GM18508 (cell line): ENCODE results near the gene IL9.

Source experiments
- ATAC-seq: cut with Tn5 transposase; IDR thresholded peaks from one replicate; pipeline ENCODE4 v1.9.1; 2021; ENCODE audit warnings: moderate number of reproducible peaks; ENCODE audit not compliant: insufficient read depth, unreplicated experiment

IL9 gene

DNA sequence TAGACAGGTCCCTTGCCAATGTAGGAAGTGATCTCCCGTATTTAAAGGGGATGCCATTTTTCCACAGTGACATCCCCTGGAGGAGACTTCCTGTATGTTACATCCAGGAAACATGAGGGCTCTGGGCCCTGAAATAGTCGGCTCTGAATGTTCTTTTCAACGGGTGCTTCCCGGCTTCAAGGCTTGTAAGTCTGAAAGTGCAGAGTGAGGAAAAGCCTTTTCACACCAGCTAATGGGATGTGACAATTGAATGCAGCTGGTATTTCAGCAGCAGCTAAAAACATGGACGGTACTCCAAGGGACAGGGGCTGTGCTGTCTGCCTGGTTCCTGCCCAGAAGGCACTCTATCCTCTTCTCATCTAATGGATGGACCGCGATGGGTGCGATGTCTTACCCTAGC is 1.4 kb downstream of the IL9 start:
- ATAC-seq: no peak

DNA sequence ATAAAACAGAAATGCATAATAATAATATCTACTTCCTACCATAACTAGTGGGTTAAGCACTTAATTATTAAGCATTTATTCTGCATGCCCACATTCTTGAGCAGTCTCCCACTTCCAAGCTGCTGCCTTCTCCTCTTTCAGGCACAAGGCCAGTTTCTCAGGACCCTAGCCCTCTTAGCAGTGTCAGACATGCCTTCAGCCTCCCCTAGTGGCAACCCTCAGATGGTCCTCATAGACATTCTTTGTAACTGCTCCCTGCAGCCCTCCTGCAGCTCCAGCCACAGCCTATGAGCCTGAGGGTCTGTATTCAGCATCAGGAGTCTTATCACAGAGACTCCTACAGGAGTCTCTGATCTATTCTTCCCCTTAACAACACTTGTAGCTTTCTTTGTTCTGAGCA is 3.9 kb downstream of the IL9 start:
- ATAC-seq: no peak

DNA sequence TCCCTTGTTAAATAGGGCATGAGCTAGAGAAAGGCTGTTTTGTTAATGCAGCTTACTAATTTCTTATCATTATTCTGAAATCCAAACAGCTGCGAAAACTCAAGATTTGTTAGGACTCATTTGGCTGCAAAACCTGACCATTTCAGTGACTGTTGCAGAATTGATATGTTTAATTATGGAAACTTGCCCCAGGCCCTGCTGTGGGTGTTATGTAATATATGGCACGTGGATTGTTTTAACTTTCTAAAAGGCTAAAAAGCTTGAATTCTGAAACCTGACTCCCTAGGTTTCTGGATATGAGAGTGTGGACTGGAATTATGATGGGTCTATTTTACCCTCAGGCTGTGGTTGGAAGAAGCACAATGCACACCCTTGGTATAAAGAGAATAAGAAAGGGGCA is 4.4 kb downstream of the IL9 start:
- no peak for ATAC-seq

DNA sequence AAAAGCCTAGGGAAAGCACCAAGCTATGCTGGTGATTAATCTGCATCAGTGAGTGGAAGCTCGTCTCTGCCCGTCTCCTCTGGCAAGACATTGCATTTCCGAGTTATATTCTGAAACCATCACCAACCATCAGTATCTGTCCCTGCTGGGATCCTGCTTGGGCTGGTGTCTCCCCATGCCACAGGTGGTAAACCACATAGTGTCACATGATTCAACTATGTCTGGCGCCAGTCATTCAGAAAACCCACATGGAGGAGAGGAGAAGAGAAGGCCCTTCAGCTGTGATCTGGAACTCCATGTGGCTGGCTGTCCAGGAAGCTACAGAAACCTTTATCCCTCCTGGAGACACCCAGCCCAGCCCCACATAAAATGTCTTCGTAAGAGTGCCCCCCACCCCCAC is 4.8 kb downstream of the IL9 start:
- no peak for ATAC-seq

DNA sequence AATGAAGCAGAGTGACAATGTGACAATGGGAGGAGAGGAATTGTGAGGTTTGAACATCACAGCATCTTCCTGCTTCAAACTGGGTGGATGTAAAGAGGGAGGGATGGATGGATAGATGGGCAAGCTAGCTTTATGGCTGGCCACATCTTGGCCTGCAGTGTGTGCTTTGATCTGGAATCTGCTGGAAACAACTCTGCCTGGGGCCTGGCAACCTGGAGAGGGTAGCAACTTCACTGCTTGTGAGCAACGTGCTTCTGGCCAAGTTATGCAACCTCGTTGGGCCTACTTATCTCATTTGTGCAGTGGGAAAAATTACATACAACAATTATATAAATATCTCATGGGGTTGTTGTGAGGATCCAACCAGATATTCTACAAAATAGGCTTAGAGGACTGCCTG is 5.3 kb downstream of the IL9 start:
- ATAC-seq: no peak

DNA sequence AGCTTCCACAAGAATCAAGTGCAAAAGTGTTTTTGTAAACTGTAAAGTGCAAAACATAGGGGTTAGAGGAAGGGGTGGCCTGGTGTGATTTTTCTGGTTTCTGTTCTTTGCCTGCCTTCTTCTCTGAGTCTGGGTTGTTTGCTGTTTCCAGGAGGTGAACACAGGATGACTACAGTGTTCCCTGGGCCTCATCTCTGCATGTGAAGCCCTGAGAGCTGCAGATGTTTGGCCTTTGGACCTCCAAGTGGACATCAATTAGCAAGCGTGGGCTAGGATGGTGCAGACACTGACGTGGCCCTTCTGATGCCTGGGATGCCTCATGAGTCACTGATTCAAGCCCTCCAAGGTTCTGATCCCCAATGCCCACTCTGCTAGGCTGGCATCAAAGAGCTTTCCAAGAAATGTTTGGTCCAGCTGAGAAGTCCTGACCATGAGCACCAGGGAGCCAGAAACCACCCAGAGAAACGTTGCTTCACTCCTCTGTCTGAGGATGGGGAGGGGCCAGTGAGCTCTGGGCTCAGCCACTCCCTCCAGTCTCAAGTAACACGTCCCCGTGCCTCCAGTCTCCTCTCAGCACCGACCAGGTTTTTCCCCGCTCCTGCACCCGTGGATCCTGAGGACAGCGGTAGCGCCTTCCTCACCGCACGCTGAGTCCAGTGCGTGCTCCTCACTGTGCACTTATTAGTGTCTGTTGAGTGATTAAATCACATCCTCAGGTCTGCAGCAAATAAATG is 7.6 kb downstream of the IL9 start:
- no peak for ATAC-seq

DNA sequence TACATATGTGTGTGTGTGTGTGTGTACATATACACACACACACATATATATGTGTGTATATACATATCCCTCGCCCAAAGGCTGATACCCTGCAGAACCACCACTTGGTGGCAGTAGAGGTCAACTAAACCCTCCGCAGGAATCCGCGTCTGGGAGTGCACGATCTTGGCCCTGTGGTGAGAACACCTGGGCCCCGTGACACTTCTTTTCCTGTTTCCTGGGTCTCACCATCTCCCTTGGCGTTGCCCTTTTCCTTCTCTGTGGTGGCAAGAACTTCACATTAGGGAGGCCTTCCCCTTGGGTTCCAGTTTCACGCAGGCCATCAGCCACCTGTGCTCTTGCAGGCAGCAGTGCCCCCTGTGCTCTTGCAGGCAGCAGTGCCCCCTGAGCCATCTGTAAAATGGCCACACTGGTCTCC is 8.2 kb downstream of the IL9 start:
- peak; percentile 72 for ATAC-seq

DNA sequence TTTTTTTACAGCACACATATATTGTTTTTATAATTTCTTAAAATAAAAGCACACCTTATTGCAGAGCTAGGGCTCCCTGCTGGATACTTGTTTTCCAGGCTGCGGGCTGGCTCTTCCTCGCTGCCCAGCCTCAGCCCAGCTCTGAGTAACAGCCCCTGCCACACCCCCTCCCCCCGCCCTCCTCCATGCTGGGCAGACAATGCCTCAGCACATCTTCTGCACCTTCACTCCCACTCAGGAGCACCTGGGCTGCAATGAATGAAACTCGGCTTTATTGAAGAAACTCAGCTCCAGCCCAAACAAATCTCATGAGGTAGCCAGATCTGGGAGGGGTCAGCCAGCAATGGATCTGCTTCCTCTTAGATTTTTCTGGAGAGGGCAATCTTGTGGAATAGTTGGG is 9.5 kb downstream of the IL9 start:
- ATAC-seq: no peak

DNA sequence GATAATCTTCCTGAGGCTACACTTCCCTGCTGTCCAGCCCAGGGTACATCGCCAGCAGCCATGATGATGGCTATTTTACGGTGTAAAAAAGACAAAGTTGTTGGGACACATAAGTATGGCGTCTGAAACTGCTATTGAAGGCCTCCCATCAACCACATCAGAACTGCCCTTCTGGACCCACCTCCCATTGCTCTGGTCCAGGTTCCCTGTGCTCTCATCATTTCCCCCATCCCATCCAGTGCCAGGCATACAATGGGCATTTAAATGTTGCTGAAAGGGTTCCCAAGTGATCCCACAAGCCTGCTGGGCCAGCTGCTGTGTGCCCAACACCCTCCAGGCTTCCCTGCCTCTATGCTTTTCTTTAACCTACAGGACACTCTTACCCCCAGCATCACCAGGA is 10.6 kb downstream of the IL9 start:
- no peak for ATAC-seq

DNA sequence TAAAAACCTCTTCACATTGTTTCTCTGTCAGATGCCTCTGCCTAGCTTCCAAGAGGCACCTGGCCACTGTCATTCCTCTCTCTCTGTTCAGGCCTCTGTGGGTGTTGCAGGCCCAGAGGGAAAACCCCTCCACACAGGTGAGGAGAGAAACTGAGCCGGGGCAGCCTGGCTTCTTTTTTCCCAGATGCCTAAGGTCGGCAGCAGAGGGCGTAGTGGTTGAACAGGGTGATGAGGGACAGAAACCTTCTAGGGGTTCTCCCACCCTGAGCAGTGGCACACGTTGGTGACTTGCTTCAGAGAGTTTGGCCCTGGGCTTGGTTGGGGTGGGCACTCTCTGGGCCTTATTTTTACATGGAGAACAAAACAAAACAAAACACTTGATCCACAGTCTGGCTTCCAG is 12.2 kb downstream of the IL9 start:
- ATAC-seq: no peak

DNA sequence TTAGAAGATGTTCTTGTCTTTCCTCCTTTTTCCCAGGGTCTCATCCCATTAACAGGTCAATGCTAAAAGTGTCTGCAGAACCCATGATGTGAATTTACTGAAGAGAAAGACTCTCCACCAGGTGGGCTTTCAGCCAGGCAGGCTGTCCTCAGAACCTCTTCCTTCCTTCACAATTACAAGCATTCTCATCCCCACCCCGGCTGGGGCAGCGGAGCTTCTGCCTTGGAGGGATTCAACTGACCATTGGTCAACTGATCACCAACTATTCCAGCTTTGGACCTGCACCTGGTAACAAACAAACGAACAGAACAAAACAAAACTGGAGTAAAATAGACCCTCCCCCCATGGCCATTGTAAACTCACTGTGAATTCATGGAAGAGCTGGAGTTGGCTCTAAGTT is 12.6 kb downstream of the IL9 start:
- no peak for ATAC-seq

DNA sequence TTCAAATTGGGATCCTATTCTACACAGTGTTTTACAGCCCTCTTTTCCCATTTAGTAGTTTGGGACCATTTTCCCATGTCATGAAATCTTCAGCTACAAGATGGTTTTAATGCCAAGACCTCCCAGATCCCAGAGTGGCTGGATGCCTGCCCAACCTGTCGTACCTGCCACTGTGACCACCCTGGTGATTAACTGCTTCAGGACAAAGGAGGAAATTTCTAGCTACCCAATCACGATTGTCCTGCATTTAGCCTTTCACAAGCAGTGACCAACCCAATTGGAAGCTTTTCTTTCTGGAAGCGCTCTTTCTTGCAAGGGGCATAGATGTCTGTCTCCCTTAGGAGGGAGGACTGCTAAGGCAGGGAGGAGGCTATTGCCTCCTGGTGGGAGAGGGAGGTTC is 13.8 kb downstream of the IL9 start:
- no peak for ATAC-seq

DNA sequence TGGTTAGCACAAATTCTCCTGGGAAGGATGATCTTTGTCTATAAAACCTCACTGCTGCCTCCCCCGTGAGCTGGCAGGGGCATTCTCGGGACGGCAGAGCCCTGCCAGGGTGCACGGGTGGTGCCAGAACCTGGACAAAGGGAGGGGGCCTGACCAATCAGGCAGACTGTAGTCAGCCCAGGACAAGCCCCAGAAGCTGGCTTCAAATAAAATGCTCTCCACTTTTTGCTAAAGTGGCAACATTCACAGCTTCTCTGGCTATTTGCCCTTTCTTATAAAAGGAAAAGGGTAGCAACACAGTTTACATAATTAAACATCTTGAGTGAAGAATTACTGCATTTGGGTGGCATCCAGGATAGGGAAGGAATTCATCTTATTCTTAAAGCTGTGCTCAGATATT is 14.4 kb downstream of the IL9 start:
- ATAC-seq: no peak

DNA sequence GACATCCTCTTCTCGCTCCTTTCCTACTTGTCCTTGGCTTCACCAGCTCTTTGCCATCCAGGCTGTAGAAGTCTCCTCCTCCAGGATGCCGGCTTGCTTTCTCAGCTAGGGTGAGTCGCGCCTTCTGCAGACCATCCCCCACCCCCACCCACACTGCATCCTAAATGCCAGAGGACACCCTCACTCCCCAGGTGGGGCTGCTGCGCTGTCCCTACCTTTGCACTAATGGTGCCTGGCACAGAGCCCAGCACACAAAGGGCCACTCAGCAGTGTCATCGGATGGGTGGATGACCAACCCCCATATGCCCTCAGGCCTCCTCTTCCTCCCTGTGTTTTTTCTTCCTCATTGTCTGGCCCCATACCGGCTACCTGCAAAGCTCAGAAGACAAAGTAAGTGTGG is 14.8 kb downstream of the IL9 start:
- no peak for ATAC-seq

DNA sequence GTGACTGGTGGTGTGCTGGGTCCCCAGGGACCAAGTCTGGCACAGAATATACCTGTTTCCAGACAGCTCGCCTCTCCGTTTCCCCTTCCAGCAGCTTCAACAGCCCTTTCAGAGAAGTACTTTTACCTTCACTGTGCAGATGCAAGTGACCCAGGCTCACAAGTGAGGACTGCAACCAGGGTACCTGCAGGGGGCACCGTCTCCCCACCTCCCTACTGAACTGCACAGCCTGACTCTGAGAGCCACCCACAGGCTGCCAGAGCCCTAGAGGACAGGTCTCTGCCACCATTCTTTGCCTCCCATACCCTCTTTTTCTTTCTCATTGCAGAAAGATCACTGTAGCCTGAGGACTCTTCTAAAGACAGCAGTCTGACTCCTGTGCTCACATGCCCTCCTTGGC is 15.4 kb downstream of the IL9 start:
- no peak for ATAC-seq

DNA sequence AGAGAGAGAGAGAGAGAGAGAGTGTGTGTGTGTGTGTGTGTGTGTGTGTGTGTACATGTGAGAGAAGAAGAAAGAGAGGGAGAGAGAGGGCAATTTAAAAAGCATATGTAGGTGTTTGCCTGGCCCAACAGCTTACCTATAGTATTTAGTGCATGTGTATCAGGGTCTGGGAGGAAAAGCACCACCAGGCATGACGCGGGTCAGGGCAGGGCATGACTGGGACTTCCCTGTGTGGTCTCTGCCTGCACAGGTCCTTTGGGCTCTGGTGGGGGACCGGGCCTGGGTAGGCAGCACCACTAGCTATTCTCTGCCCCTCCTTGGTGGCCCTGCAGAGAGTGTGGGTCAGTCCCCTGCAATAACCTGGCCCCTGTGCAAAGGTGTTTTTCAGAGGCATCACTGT is 16.1 kb downstream of the IL9 start:
- no peak for ATAC-seq

DNA sequence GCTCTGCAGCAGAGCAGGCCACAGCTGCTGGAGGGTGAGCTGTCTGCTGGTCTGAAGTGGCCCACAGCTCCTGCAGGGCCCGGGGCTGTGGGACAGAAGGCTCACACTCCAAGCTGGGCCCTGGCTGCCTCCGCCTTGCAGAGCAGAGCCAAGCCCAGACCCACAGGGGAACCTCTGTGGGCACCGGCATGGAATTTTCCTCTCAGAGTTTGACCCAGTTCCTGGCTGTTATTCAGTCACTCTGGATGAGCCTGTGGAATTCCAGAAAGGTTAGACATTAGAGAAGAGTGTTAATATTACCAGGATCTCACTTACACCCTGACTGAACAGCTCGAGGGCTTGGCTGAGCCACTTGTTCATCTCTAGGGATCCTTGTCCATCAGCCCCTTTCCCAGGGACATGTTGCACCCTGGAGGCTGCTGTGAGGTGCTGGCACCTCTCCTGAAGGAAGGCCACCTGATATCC is 17.5 kb downstream of the IL9 start:
- no peak for ATAC-seq

DNA sequence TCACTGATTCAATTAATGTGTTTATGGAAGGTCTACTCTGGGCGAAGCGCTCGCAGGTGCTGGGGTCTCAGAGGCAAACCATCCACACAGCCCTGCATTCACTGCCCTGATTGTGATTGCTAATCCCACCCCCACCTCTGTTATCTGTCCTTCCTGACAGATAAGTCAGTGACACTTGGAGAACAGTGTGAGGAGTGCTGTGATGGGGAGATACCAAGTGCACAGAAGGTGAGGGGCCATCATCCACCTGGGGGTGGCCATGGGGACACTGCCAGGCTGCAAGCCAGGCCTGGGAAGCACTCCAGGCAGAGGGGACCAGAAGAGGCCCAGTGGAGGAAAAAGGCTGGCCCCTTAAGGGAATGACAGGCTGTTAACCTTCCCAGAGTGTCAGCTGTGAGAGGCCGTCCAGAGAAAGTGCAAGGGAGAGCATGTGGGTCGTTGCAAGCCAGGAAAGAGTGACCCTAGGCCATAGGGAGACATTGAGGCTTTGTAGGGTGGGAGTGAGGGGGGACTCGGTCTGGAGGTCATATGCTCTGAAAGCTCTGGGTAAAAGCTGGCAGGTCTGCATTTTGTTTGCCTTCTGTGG is 18.0 kb downstream of the IL9 start:
- ATAC-seq: no peak

DNA sequence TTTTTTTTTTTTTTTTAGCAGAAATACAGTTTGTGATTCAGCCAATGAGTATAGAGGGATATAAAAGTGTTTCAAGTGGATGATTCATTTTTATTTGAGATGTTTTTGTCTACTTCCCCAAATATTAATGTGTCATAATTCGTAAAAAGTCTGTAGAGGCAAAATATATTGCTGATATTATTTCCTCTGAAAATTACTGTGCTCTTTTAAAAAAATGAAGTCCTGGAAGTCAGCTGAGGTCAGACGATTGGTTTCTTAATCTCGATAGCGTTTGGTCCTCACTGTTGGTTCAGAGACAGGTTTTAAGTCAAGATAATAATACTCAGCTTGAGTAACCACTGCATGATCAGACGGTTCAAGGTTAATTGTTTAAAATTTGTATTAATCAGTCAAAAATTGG is 19.5 kb downstream of the IL9 start:
- no peak for ATAC-seq

DNA sequence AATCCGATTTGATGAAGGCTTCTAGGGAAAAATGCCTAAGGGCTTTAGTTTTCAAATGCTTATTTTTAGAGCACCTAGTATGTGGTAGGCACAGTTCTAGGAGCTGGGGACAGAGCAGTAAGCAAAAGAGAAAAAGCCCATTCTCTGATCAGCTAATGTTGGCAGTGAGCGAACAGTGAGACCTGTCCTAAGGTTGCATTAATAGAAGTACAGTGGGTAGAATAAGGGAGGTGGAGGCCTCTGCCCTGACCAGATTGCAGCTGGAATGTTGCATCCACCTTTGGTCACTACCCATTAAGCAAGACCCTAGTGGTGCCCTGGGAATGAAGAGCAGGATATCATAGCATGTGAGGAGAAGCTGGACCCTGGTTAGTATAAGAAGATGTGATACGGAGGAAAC is 20.1 kb downstream of the IL9 start:
- ATAC-seq: no peak

DNA sequence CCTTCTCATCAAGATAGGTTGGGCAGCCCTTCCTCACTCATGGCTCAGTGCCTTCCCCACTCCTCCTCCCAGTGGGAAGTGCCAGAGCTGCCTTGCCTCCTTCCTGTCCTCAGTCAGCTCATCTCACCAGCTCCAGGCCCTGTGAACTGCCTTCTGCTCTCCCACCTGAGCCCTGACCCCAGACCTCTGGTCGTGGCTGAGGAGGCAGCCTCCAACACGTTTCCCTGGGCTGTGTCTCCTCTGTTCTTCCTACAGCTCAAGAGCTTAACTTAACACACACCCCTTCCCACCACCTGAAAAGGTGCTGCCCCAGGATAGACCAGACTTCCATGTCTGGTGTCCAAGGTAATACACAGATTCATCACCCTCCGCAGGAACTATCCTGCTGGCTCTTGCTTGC is 21.2 kb downstream of the IL9 start:
- ATAC-seq: no peak

DNA sequence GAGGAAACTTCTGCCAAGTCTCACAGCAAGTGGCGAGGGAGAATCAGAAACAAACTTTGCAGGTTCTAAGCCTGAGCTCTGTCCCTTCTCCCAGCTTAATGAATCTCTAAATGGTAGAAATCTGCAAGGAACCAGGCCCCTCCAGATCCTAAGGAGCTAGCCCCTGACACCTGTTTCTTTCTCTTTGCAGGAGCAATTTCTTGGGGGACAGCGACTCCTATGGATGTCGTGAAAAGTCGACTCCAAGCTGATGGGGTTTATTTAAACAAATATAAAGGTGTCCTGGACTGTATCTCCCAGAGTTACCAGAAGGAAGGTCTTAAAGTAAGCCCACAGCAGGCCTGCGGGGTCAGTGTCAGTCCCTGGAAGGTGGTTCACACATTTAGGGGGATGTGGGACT is 21.8 kb downstream of the IL9 start:
- no peak for ATAC-seq
